Measurements from ENCODE around the gene CEP85L.
"Not testable (repeated sequence)": the region's sequence is repeated elsewhere in the genome, so short reads cannot be mapped to it uniquely, and the experiment has no call there.

CEP85L gene

DNA sequence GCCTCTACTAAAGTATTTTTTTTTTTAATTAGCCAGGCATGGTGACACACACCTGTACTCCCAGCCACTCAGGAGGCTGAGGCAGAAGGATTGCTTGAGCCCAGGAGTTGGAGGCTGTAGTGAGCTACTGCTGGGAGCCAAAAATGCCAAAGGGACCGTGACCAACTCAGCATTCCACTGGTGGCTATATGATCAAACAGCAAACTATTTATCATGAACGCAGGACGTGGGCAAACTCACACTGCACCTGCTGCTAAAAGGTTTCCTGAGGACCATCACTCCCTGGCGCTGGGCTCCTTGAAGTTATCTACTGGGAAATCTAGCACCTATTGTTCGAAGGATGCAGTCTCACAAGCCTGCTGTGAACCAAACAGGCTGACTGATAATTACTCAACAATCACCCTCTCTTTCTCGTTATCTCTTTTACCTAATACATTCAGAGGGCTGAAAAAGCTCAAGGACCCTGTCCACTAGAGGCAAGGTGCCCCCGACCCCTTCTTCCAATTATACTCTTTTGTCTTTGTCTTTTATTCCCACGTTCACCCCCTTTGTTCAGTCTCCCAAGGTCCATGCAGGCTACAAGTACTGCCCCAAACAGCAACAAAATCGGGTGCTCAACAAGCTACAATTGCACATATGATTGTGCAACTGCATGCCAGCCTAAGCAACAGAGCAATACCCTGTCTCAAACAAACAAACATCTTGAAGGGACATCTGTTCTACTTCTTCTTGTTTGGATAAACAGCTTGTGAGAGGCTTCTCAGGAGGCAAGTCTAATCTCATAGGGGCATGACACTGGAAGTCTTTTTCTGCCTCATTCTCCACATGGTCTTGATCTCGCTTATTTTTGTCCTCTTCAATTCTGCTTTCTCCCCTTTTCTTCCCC lies 151.0 kb downstream of the CEP85L start:
- no peak for DNase-seq (ENCODE audit: low read depth in 2 of 2)

DNA sequence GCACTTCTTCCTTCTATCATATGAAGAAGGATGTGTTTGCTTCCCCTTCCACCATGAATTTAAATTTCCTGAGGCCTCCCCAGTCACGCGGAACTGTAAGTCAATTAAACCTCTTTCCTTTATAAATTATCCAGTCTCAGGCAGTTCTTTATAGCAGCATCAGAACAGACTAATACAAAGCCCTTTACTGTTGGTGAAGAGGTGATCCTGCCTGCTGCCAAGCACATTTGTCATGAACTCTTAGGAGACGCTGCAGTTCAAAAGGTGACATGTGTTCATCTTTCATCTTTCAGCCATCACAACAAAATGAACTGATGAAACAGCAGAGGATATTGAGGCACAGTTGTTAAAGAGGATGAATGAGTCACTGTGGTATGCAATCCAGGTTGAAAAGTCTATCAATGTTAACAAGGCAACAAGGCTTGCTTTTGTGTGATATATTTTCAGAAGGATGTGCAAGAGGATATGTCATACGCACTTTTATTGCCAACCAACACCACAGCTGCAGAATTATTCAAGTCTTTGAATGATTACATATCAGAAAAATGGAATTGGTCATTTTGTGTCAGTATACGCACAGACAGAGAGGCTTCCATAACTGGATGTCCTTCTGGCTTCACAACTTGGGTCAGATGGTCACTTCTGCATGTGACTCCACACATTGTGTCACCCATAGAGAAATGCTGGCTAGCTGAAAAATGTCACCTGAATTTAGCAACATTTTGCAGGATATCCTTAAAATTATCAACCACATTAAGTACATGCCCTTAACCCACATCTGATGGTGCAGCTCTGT lies 155.7 kb downstream of the CEP85L start:
- DNase-seq (ENCODE audit: low read depth in 2 of 2): no peak

DNA sequence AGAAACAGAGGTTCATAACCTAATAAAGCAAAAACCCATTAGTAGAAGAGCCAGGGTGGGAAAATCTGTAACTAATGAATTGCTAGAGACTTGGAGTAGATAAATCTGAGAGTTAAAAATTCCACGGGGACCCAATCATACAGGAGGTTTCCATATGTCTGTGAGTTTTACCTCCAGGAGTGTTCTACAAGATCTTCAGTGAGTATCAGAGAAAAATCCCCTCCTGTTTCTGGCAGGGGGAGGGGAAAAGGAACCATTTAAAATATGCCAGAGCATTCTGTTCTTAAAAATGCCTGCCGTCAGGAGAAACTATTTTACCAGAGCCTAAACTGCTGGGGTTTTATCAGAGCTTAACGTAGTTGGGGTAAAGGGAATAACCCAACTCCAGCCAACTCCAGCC lies 157.3 kb downstream of the CEP85L start:
- no peak for DNase-seq (ENCODE audit: low read depth in 2 of 2)

DNA sequence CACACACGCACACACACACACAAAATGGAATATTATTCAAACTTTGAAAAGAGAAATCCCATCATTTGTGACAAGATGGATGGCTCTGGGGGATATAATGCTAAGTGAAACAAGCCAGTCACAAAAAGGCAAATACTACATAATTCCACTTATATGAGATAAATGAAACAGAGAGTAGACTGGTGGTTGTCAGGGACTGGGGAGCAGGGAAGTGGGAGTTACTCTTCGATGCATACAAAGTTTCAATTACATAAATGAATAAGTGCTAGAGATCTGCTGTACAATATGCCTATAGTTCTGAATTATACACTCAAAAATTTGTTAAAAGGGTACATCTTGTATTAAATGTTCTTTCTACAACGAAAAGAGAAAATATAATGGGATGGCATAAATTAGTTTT lies 161.4 kb downstream of the CEP85L start:
- no peak for DNase-seq (ENCODE audit: low read depth in 2 of 2)

DNA sequence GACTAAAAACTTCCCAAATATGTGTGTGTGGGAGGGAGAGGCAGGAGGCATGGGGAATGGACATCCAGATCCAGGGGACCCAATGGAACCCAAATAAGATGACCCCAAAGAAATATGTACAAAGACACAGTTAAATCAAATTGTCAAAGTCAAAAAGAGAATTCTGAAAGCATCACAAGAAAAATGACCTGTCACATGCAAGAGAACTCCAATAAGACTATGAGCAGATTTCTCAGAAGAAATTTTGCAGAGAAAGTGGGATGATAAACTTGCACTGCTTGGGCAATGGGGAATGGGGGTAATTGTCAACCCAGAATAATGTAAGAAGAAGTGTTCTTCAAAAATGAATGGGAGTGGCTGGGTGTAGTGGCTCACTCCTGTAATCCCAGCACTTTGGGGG lies 162.8 kb downstream of the CEP85L start:
- no peak for DNase-seq (ENCODE audit: low read depth in 2 of 2)

DNA sequence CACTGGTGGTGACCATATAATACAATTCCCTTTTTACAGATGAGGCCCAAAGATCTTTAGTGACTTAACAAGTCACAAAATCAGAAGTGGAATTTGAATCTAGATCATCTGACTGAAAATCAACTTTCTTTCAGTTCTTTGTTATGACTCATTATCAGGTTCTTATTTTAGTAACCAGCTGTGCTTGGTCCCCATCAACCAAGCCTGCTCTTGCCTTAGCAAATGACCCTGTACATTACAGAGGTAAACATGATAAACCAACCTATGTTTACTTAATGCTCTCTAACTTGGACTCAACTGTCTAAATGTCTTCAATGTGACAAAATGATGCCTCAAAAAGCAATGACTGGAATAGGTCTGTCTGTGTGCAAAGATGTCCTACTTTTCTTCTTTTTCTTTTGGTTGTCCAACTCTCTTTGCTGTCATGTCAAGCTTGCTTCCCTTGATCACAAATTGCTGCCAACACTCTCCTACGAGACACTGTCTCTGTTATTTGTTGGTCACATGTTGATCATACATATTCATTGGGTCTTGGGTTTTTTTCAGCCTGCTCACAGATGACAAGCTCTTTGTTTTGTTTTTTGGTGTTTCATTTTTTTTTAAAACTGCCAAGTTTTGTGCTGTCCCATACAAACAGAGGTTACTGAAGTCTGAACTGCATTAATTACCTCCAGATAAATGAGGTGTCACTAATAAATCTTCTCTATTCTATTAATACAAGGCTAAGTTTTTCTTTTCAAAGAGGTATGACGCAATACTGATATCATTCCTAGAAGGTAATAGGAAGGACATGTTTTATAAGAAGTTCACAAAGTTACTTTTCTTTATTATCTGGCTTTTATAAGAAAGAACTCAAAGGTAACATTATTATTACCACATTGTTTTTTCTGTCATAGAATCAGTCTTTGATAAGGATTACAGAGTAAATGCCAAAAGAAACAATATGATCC lies 165.5 kb downstream of the CEP85L start:
- no peak for DNase-seq (ENCODE audit: low read depth in 2 of 2)

DNA sequence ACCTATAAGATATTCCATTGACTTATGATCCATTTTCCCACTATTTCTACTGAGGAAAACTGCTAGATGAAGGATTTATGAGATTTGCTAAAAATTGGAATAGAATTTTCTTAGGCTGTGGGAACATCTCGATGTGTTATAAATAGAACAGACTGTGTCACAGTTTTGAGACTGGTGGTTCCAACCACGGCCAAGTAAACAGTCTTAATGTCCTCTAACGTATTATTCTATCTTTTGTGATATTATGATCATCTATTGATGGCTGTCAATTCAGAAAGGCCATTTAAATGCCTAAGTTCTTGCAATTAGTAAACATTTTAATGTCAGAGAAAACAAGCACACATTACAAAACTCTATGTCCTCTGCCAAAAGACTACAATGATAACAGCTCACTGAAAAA lies 174.8 kb downstream of the CEP85L start:
- no peak for DNase-seq (ENCODE audit: low read depth in 2 of 2)

DNA sequence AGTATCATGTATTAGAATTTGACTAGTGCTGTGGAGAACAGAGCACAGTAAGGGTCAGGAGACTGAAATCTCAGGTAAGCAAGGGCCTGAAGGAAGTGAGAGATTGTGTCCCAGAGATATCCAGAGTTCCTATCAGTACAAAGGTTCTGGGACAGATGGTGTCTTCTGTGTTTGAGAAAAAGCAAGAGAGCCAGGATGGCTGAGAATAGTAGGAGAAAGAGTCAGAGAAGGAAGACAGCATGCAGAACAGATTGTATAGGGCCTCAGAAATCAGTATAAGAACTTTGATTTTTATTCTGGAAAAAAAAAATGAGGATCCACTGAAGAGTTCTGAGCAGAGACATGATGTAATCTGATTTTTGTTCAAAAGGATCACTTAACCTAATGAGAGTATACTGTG lies 178.1 kb downstream of the CEP85L start:
- DNase-seq (ENCODE audit: low read depth in 2 of 2): no peak

DNA sequence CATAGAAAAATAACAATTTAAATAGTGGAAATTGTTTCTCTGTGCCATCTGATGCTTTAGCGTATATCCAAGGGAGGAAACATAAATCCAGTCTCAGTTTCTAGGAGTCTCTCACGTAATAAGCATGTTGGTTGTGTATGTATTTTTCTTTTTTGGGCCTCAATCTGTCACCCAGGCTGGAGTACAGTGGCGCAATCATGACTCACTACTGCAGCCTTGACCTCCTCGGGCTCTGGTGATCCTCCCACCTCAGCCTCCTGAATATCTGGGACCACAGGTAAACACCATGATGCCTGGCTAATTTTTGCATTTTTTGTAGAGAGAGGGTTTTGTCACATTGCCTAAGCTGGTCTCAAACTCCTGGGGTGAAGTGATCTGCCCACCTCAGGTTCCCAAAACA lies 181.9 kb downstream of the CEP85L start:
- no peak for DNase-seq (ENCODE audit: low read depth in 2 of 2)

DNA sequence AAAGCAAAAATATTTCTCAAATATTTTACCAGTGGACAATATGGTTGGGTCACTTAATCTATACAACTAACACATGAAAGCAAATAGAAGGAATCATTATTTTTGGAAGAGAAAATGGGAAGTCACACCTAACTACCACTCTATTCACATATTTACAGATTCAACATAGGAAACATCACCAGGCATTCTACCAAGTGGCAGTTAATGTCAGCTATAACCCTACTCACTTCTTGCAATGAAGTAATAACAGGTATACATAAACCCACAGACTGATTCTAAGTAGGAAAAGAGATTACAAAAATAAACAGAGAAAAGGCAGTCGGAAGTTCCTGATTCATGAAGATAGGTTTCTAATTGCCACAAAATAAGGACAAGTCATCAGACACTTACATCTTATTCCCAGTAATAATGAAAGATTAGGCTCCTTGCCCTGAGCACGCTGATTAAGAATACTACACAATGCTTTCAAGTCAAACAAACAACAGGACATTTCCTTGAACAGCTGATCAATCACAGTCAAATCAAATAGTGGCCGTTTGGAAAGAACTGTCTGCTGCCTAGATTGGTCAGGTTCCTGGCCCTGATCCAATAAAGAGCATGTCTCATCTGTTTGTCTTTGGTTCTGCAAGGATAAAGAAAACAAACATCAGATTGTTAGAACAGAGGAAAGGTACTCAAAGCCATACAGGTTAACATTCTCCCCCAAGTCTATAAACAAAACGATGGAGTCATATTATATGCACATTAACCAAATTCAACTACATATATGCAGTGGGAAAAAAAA lies 182.5 kb downstream of the CEP85L start:
- no peak for DNase-seq (ENCODE audit: low read depth in 2 of 2)

DNA sequence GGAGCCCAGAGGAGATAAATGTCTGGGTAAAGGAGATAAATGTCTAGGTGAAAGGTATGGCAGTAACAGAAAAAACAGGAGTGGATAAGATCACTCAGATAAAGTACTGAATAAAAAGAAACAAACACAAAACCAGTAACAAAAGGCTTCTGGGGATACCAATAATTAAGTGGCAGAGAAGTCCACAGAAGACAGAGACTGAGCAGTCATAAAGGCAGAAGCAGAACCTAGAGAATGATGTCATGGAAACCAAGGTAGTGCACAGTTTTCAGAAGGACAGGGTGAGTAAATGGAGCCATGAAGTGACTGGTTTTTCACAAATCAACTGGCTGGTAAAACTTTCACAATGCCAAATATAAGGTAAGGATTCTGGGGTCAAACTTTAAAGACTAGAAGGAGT lies 184.2 kb downstream of the CEP85L start:
- no peak for DNase-seq (ENCODE audit: low read depth in 2 of 2)

DNA sequence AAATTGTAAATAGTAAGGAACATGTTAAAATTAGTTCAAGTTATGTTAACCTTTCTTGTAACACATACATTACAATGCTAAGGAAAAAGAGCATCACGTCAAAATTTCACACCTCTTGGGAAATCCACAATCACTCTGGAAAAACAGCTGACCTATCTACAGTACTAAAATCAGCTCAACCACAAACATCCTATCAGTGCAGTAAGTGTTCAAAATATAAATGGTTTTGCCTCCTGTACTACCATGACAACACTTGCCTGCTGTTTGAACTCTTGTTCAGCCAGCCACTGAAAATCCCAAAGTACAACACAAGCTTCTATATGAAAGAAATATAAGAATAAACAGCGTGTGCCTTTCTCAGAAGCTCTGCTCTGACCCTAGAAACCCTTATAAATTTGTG lies 186.8 kb downstream of the CEP85L start:
- DNase-seq (ENCODE audit: low read depth in 2 of 2): no peak

DNA sequence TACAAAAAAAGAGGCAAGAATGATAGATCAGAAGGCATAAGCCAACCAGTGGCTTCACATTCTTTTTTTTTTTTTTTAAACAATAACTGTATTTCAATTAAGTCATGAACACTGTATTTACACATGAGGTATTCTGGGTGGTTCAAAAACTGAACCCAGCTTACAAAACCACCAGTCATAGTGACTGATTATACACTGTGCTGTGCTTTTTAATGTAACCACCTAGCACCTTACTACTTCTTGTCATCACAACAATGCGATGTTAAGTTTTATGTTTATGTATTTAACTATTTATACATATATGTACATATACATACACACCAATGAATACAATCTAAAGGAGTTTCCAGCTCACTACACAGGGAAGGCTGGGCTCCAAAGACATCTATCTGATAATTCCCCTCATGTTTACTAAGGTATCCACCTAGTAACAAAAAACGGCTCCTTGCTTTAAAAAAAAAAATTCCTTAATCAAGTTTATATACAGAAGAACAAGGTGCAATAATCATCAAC lies 190.4 kb downstream of the CEP85L start:
- no peak for DNase-seq (ENCODE audit: low read depth in 2 of 2)

DNA sequence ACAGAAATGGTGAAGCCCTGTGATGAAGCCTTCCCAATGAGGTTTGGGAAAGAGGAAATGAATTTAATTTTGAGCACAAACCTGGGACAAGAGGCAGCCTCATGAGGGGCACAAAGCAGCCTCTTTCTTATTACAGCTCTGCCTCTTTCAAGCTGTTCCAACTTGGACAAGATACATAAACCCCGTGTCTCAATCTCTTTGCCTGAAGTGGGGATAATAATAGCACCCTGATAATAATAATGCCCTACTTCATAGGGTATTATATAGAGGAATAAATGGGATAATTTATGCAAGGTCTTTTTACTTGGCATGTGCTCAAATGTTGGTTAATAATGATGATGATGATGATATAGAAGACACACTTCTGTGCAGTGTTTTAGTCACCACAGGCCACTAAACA lies 194.4 kb downstream of the CEP85L start:
- DNase-seq (ENCODE audit: low read depth in 2 of 2): no peak

DNA sequence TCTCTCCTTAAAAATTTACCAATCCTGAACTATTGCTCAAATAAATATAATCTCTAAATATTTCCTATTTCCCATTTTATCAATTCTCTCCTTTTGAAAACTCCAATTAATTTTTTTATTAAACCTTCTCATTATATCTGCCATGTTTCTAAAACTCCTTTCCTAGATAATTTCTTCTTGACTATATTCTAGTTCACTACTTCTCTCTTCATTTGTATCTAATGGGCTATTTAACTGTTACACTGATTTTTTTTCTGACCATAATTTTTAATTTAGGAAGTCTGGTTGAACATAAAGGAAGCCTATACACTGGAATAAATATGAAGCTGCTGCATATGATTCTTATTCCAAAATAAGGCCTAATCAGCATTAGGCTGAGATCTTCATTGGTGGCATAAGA lies 199.6 kb downstream of the CEP85L start:
- no peak for DNase-seq (ENCODE audit: low read depth in 2 of 2)

DNA sequence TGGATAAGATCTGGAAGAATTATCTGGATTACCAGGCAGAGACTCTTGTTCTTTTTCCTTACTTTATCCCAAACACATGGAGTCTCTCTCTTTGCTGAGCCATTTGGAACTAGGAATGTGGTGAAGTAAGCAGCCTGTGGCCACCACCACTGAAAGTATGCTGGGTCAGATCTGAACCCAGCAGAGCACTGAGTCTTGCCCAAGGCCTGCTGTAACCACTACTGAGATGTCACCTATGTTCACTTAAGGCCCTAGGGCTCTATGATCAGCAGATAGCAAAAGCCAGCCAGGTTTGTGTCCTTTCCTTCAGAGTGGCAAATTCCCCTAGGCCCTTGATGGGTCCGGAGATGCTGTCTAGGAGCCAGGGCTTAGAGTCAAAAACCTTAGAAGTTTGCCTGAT lies 206.6 kb downstream of the CEP85L start:
- no peak for DNase-seq (ENCODE audit: low read depth in 2 of 2)

DNA sequence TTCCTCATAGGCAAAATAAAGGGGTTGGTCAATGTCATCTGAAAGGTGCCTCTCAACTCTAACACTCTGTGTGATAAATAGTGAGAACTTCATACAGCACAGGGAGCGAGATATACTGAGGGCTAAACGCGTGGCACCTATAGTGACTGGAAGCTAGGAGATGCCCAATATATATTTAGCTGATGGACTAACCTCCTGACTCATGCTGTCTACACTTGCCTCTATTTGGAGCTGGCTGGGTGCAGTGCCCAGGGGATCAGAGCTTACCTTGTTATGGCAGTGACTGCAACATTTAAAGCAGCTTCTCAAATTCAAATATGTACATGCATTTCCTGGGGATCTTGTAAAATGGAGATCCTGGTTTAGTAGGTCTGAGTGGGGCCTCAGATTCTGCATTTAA lies 214.9 kb downstream of the CEP85L start:
- DNase-seq (ENCODE audit: low read depth in 2 of 2): no peak

DNA sequence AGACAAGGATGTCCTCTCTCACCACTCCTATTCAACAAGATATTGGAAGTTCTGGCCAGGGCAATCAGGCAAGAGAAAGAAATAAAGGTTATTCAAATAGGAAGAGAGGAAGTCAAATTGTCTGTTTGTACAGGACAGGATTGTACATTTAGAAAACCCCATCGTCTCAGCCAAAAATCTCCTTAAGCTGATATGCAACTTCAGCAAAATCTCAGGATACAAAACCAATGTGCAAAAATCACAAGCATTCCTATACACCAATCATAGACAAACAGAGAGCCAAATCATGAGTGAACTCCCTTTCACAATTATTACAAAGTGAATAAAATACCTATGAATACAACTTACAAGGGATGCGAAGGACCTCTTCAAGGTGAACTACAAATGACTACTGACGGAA lies 217.2 kb downstream of the CEP85L start:
- not testable (repeated sequence) for DNase-seq (ENCODE audit: low read depth in 2 of 2)

DNA sequence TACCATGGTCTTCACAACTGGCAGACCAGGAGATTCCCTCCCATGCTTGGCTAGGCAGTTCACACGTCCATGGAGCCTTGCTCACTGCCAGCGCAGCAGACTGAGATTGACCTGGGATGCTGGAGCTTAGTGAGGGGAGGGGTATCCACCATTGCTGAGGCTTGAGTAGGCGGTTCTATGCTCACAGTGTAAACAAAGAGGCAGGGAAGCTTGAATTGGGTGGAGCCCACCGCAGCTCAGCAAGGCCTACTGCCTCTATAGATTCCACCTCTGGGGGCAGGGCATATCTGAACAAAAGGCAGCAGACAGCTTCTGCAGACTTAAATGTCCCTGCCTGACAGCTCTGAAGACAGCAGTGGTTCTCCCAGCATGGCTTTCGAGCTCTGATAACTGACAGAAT lies 230.1 kb downstream of the CEP85L start:
- DNase-seq (ENCODE audit: low read depth in 2 of 2): not testable (repeated sequence)

DNA sequence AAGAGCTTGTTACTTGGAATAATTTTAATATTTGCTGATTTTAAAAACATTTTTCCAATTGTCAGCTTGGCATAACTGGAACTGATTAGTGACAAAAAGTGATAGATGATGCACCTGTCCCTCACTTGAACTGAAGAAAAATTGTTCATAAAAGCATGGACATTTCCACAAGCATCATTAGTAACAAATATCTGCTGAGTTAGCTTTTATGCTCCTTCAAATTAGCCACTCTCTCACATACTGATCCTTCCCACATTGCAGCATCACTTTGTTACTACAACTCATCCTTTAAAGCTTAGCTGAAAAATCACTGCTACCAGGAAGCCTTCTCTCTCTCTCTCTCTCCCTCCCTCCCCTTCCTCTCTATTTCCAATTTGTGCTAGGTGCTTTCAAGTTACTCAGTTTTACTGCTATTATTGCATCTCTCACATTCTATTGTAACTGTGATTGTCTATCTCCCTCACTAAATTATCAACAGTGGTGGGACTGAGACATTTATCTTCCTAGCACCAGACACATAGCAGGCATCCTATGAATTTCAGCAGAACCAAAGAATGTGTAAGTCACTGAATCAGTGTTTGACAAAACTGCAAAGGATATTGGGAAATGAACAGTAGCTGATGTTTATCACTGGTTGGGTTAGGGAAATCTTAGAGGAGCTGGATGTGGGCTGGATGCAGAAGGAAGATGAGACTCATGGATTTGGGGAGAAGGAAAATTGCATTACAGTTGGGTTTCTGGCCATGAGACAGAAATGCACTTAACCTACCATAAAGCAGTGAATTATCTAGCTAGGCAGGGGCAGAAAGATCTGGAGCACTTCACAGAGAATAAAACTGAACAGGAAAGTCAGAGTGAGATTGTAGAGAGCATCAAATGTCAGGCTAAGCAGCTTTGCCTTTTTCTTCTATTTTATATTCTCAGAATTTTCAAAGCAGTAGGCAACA lies 231.7 kb downstream of the CEP85L start:
- no peak for DNase-seq (ENCODE audit: low read depth in 2 of 2)
